Activated CD8-positive, alpha-beta memory T cell treated with anti-CD3 and anti-CD28 coated beads, Interleukin-2, amount 50 U/mL, for 1 hour (primary cell): ENCODE results near the gene DDX10.

Source experiments
- DNase-seq: peaks from one replicate; pipeline ENCODE4 v3.0.0-alpha.2; 2020; ENCODE audit errors: extremely low read depth

Gene DDX10

GRCh38 chr11:108983636-108984420, 319.0 kb downstream of the DDX10 start:
- DNase-seq = no peak

- DNase-seq = no peak
Measured at GRCh38 chr11:108984523-108984922, 319.7 kb downstream of the DDX10 start.

GRCh38 chr11:108985236-108985944, 320.5 kb downstream of the DDX10 start:
- no peak for DNase-seq

- DNase-seq = no peak
Measured at GRCh38 chr11:108985945-108986279, 321.0 kb downstream of the DDX10 start.
